ENCODE data around the gene SYTL1.
A peak's percentile ranks its signal among the peaks of the same experiment; 100 is the strongest.

The SYTL1 gene, protein sequence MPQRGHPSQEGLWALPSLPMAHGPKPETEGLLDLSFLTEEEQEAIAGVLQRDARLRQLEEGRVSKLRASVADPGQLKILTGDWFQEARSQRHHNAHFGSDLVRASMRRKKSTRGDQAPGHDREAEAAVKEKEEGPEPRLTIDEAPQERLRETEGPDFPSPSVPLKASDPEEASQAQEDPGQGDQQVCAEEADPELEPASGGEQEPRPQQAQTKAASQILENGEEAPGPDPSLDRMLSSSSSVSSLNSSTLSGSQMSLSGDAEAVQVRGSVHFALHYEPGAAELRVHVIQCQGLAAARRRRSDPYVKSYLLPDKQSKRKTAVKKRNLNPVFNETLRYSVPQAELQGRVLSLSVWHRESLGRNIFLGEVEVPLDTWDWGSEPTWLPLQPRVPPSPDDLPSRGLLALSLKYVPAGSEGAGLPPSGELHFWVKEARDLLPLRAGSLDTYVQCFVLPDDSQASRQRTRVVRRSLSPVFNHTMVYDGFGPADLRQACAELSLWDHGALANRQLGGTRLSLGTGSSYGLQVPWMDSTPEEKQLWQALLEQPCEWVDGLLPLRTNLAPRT

DNA sequence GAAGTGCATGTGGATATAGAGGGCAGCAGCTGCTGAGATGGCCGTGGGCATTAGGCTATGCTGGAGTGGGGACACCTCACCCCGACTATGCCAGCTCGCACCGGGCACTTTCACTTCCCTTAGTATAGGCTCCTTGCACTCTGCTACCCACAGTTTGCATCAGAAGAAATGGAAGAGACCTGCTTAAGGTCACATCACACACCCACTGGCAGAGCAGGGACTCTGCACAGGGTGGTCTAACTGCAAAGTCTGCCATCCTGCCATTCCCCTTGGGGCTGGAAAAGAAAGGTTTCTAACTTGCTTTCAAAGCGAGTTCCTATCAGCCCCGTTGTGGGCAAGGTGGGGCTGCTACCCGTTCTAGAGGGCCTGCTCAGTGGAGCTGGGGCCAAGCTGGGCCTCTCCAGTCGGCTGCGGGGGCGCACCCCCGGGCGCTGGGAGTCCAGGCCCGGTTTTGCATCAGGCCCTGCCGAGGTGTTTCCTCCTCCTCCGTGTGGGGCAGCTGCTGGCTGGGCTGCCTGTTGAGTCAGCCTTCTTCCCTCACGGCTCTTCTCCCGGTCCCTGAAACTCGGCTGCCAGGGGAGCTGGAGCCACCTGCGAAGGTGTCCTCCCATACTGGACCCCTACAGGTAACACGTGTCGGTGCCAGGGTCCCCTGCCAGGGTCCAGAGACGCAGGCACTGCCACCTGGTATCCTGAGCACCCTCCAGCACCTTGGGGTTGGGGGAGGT, at the start of gene SYTL1:
SYTL1 (plus strand) TSS at position 498 of the 728 bp plus-strand sequence. CDS start 3,313 bp downstream, outside the sequence.
- peak; percentile 57 to 68 for DNase-seq

DNA sequence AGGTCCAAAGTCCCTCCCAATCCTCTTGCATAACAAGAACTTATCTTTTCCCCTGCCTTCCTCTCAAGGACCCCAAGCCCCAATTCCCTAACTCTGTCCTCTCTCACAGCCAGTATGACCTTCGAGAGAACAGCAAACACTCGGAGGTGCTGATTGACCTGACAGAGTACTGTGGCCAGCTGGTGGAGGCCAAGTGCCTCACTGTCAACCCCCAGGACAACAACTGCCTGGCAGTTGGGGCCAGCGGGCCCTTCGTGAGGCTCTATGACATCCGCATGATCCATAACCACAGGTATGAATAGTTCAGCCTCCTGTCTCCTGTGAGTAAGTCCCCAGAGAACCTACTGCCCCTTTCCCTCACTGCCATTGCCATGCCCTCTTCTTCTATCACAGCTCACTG, 49.7 kb upstream of the SYTL1 start:
- DNase-seq = no peak

DNA sequence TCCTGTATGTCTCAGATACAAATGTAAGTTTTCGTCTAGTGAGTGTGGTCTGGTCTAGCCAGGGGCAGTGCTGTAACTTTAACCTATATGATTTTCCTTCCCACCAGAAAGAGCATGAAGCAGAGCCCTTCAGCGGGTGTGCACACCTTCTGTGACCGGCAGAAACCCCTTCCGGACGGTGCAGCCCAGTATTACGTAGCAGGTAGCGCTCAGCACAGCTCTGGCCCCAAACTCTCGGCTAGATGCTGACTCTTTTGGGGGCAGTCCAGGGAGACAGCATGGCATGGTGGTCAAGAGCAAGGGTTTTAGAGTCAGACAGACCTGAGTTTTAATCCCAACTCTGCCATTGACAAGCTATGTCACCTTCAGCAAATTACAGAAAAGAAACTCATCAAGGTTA, 47.9 kb upstream of the SYTL1 start:
- no peak for DNase-seq

DNA sequence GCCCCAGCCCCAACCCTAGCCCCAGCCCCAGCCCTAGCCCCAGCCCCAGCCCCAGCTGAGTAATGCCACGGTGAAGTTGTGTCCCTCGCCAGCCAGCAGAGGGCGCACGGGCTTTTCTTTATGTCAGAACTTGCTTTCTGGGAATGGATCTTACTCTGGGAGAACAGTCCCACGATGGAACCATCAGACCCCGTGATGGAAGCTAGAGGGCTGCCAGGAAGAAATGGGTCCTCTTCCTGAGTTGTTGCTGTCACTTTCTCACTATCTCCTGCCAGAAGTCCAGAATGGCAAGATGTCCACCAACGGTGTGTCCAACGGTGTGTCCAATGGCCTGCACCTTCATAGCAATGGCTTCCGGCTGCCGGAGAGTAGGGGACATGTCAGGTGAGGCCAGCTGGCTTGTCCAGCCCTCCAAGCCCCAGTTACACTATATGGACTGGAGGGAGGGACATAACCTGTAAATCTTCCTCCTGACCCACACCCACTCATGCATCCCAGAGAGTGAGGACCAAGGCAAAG, 45.0 kb upstream of the SYTL1 start:
- peak; percentile 81 to 83 for DNase-seq

DNA sequence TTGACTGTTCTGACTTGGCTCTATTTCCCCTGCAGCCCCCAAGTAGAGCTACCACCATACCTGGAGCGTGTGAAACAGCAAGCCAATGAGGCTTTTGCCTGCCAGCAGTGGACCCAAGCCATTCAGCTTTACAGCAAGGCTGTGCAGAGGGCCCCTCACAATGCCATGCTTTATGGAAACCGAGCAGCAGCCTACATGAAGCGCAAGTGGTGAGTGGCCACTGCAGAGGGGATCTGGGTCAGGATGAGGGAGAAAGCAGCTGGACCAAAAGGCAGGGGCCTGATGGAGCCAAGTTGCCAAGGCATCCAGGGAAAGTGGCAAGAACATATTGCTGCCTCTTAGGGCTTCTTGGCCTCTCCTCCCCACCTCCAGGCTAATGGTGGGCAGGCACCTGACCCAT, 43.9 kb upstream of the SYTL1 start:
- no peak for DNase-seq

DNA sequence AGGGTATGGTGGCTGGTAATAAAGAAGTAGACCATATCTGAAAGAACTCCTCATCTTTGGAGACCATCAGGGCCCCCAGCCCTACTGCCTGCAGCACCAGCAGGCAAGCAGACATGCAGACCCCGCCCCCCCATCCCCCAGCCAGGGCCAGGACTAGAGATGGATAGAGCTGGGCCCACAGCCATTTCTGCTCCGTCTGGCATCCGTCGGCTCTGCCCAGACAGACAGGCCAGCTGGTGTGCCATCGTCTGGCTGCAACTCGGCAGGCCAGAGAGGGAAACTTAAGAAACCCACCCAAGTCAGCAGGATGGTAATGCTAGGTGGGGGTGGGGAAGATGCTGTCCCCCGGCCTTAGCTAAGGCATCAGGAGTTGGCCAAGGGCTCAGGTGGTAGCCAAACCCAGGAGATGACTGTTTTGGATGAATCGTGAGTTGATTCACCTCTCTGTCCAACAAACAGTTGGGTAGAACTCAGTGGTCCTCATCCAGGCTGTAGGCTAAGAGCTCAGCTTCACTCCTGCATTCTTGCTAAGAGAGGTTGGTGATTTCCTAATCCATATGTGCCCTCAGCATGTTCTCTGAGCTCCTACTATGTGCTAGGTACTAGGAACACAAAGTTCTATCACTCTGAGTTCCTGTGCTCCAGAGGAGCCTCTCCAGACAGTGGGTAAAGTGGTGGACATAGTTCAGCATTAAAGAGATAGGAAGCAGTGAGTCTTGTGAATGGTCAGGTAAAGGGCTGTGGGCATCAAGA, 43.0 kb upstream of the SYTL1 start:
- DNase-seq = no peak

DNA sequence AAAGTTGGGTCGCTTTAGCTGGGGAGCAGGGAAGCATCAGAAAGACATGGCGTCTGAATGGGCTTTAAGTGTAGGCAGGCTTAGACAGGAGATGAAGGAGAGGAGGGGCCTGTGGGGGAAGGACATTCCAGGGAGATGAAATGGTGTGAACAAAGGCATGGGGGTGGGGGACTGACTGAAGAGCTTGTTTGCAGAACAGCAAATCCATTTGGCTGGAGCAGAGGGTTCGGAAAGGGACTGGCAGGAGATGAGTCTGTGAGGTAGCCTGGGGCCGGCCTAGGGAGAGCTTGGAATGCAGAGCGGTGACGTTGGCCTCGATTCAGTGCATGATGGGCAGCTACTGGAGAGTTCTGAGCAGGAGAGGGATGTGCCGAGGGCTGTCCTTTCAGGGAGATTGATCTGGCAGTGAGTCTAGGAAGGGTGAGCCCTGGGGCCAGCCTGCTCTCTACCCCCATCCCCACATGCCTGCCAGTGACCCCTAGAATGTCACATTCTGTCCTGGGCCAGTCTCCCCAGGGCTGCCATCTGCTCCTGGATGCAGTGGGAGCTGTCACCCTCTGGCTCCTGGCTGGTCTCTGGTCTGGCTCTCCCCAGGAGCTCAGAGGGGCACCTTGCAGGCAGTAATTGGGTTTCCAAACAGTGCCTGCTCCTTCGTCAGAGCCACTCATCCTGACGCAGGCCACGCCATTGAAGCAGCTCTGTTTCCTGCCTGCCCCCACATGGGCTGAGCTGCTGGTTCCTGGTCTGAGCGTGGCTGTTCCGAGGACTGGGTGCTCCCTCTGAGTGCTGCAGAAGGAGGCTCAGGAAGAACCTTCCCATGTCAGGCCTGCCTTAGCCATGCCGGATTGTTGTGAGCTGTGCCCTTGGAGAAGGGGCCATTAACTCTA, 42.2 kb upstream of the SYTL1 start:
- no peak for DNase-seq

DNA sequence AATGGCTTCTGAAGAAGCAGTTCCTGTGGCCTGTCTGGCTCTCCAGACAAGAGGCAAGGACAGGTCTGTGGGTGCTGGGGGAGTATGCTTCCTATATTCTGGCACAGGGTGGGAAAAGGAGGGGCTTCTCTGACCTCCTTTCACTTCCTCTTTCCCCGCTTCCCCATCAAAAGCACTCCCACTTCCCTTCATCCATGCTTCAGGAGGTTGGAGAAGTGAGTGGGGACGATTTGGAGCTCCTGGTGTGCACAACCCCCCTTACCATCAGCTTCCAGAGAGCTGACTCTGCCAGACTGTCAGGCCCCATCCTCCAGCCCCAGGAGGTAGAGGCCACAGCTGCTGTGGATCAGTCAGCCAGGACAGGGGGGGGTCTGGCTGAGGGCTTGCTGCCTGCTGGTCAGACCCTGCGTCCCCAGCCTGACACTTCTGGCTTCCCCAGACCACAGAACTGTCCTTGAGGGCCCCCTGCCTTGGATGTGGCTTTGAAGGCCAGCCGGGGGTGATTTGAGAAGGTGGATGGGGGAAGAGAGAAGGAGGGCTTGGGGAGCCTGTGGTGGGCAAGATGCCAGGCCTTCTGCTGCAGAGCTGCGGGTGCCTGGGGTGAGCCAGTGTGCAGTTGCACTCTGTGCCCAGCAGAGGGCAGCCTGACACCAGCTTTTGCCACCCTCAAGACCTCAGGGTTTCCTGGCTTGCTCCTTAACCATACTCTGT, 41.3 kb upstream of the SYTL1 start:
- DNase-seq = peak; percentile 79

DNA sequence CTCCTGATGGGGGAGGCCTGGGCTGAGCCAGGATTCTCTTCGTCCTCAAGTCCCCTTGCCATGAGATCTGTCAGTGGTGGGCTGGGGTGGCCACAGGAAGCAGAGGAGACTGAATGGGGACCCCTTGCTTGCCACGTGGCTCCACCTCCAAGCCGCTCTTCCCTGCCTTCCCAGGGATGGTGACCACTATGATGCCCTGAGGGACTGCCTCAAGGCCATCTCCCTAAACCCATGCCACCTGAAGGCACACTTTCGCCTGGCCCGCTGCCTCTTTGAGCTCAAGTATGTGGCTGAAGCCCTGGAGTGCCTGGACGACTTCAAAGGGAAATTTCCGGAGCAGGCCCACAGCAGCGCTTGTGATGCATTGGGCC, 40.8 kb upstream of the SYTL1 start:
- no peak for DNase-seq

DNA sequence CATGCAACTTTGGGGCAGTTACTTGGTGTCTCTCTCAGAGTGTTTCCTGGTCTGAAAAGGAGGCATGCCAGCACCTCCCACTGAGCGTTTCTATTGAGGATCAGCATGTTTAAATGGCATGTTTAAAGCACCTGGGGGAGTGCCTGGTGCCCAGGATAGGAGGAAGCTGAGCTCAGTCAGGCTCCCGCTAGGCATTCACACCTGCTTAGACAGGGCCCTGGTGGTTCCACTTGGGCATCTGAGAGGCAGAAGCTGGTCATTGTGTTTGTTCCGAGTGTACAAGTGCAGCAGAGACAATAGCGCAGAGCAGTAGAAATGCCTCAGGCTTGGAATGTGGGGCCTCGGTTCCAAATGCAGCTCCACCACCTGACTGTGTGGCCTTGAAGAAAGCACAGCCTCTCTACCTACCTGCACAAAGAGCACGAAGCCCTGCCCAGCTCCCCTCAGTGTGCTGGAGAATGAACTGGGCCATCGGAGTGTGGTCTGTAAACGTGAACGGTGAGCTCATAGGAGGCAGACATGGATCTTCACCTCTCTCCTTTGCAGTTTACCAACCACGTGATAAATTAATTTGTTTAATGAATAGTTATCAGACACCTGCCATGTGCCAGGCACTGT, 40.1 kb upstream of the SYTL1 start:
- no peak for DNase-seq

DNA sequence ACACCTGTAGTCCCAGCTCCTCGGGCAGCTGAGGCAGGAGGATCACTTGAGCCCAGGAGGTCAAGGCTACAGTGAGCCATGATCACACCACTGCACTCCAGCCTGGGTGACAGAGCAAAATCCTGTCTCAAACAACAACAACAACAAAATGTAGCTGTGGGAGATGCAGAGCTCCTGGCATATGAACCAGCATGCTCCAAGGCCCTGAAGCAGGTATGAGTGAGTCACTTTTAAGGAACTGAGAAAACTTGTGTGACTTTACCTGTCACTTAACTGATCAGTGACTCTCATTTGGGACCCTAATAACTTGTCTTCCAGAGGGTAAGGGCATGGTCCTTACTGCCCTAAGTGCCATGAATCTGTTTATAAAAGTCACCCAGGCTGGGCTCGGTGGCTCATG, 39.2 kb upstream of the SYTL1 start:
- no peak for DNase-seq

DNA sequence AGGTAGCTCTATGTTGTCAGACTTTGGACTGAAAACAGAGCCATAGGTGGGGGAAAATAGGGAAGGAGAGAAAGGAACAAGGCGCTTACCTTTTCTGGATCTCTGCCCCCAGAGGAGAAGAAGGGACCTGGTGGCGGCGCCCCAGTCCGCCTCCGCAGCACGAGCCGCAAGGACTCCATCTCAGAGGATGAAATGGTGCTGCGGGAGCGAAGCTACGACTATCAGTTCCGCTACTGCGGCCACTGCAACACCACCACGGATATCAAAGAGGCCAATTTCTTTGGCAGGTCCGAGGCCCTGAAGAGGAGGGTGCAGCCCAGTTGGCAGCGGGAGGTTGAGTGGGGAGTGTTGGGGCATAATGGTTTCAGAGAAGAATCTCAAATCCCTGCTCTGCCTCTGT, 38.3 kb upstream of the SYTL1 start:
- DNase-seq = no peak

DNA sequence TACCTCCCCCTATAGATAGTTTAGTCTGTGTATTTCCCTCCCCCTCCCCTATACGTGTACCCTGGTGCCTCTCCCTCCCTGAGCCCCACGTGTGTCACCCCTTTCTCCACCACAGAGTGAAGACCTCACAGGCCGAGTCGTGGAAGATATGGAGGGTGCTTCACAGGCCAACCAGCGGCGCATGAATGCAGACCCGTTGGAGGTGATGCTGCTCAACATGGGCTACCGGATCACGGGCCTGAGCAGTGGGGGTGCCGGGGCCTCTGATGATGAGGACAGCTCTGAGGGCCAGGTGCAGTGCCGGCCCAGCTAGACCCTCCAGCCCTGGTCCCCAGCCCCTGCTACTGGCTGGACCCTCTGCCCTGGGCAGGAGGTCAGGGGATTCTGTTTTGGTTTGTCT, 35.8 kb upstream of the SYTL1 start:
- no peak for DNase-seq

DNA sequence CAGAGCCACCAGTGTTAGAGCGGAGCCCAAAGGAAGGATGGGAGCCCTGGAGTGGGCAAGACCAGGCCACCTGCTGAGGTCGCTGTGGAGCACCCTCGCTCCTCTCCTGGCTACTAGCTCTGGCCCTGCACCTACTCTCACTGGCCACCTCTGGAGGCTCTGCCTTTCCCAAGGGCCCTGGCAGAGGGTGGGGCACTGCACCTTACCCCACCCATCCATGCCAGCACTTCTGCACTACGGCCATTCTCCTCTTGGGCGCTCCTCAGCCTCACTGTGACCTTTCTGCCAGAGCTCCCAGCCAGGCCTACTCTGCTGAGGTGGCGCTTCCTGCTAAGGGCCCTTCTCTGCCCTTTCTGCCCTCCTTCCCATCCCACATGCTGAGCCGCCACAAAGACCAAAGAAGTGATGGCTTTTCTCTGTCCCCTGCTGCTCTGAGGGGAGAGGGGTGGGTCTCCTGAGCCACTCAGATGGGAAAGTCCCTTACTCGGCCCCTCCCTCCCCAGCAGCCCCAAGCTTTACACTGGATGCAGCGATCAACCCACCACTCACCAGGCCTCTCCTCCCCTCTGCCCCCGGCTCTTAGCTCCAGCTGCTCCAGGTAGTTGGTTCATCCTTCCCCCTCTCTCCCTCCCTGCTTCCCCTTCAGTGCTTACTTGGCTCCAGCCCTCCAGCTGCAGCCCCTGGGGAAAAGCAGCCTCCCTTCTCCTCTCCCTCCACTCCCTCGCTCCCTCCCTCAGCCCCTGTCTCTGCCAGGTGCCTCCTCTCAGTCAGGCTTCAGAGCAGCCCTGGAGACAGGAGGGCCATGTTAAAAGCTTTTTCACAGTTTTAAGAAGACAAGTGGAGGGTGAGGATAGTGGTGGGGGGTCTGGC, 34.7 kb upstream of the SYTL1 start:
- DNase-seq = no peak

DNA sequence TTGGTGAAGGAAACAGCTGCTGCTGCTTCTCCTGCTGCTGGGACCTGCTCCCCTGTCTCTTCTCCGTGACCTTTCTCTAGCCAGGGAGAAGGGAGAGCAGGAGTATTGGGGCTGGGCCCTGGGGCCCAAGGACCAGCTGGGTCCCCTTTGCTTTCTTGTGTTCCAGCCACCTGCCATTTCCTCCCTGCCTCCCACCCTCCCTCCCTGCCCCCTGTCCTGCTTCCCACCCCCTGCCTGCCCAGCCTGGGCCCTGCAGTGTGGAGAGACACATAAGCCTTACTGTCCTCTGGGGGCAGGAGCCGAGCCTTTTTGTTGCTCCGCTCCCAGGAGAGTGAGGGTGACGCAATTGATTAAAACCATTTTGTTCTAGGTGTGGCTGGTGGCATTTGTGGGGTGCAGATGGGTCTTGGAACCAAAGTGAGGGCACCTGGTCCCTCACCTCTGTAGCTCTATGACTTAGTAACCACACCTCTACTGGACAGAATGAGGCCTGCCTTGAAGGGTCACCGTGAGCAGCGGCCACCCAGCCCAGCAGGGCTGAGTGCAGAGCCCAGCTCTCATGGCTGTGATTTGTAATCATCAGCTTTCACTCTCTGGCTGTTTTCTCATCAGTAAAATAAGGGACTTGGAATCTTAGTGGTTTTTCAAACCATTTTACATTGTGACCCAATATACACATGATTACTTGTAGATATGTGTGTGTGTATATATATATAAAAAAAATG, 33.8 kb upstream of the SYTL1 start:
- DNase-seq = no peak

DNA sequence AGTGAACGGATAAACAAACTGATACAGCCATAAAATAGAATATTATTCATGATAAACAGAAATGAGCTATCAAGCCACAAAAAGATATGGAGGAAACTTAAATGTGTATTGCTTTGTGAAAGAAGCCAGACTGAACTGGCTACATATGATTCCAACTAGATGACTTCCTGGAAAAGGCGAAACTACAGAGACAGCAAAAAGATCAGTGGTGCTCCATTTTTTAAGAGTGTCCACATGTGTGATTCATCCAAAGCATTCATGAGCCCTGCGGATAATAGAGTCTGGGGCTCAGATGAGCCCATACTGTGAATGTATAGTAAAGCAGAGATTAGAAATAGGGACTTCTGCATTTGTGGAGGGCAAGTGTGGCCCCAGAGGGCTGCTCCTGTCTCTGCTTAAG, 27.7 kb upstream of the SYTL1 start:
- no peak for DNase-seq

DNA sequence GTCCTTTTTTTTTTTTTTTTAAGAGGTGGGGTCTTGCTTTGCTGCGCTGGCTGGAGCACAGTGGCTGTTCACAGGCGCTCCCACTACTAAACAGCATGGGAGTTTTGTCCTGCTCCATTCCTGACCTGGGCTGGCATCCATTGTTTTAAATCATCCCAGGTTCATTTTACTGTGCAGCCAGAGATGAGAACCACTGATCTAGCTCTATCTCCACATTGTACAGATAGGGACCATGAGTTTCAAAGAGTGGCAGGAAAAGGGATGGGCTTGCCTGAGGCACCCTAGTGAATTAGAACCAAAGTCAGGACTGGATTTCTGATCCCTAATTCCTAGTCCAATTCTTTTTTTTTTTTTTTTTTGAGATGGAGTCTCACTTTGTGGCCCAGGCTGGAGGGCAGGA, 27.1 kb upstream of the SYTL1 start:
- no peak for DNase-seq

DNA sequence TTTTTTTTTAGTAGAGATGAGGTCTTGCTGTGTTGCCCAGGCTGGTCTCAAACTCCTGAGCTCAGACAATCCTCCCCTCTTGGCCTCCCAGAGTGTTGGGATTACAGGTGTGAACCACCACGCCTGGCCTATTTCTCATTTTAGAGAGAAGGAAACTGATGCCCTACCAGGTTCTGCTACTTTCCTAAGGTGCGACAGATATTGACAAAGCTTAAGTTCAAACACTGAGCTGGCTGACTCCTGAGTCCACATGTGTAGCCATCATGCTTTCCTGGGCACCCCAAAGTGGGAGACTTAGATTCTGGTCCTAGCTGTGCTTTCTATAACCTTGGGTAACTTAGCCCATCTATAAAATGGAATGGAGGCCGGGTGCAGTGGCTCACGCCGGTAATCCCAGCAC, 25.0 kb upstream of the SYTL1 start:
- no peak for DNase-seq

DNA sequence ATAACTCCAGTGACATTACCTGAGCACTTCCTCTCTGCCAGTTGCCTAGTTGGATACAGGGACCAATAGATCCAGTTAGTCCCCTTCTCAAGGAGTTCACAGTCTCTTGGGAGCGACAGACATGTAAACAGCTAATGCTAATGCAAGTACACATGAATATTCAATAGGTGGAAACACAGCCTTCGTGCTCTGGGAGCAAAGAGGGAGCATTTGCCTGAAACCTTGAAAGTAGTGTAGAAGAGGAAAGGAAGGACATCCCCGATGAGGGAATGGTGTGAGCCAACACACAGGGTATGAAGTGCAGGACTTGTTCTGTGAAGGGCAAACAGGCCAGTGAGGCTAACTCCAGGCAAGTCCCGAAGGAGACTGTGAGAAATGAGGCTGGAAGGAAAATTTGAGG, 23.7 kb upstream of the SYTL1 start:
- DNase-seq = no peak

Measured in stimulated activated CD4-positive, alpha-beta T cell treated with anti-CD3 and anti-CD28 coated beads, Interleukin-2, amount 100 ng/mL, for 24 hours (primary cell).